Small intestine (tissue), 7 donors: ENCODE data around the gene FAM20C. TPM values are rescaled to one million over a fixed set of nuclear protein-coding genes. Genes with fewer than 3 reads are reported as not detected.

Experiments used
- DNase-seq, 2 donors: peaks; one replicate each; pipeline versions ENCODE4 v3.0.0 to v3.0.0-alpha.2; 2013
- FAIRE-seq: peaks from 2 replicates; lab custom pipeline; 2012; peaks lifted over from hg19 to GRCh38; lab: Jason Lieb, UNC
- H3K27ac ChIP-seq, 3 donors: one replicate each; pipeline ENCODE4 v1.5.1; 2013; ENCODE audit warnings: low read length in 2 of 3, mild to moderate bottlenecking in 2 of 3, control low read depth in 1 of 3, inconsistent platforms in 1 of 3, low read depth in 1 of 3, moderate library complexity in 1 of 3
- H3K27me3 ChIP-seq, 3 donors: one replicate each; pipeline ENCODE4 v1.6.1; 2013; ENCODE audit warnings: low read length in 3 of 3, inconsistent platforms in 1 of 3; ENCODE audit not compliant: control insufficient read depth in 3 of 3, insufficient read depth in 3 of 3
- H3K36me3 ChIP-seq, 3 donors: one replicate each; pipeline ENCODE4 v1.6.1; 2013; ENCODE audit warnings: low read length in 3 of 3, inconsistent platforms in 1 of 3, low read depth in 1 of 3, mild to moderate bottlenecking in 1 of 3, moderate library complexity in 1 of 3; ENCODE audit not compliant: control insufficient read depth in 3 of 3, insufficient read depth in 2 of 3
- H3K4me1 ChIP-seq, 3 donors: one replicate each; pipeline ENCODE4 v1.6.1; 2013; ENCODE audit warnings: low read length in 2 of 3, inconsistent platforms in 1 of 3, low read depth in 1 of 3, mild to moderate bottlenecking in 1 of 3, moderate library complexity in 1 of 3; ENCODE audit not compliant: control insufficient read depth in 3 of 3, insufficient read depth in 2 of 3
- H3K4me3 ChIP-seq, 3 donors: one replicate each; pipeline ENCODE4 v1.5.1; 2013; ENCODE audit warnings: low read length in 3 of 3, control low read depth in 1 of 3, inconsistent platforms in 1 of 3, low read depth in 1 of 3, mild to moderate bottlenecking in 1 of 3, moderate library complexity in 1 of 3
- H3K9me3 ChIP-seq, 2 donors: one replicate each; pipeline ENCODE4 v1.6.1; 2013; ENCODE audit warnings: low read depth in 1 of 2, low read length in 1 of 2; ENCODE audit not compliant: control insufficient read depth in 2 of 2, insufficient read depth in 1 of 2
- WGBS, 3 donors: extraction: QIAGEN DNeasy Blood & Tissue Kit; methylation state at CpG; one replicate each; pipeline ENCODE4 v1.1.7; 2013; 5-methylcytosine and 5-hydroxymethylcytosine counted together
- polyA plus RNA-seq, 4 donors: library from polyadenylated mRNA; stranded (reverse) in 3 of 4; unstranded in 1 of 4; fragments of 200-250 nt in 3 of 4; fragments of 120-200 nt in 1 of 4; gene quantifications; one replicate each; pipeline versions ENCODE4 v1.2.1 to v1.2.3, GENCODE V29; 2013
- donor health status: healthy with polysubstance abuse.
- donor health status: control.
- donor health status: control.
- donor health status: Bipolar disorder and iron deficiency.
- donor health status: healthy.

The FAM20C gene
- polyA plus RNA-seq, 4 donors, result 19.7 to 69.4 (median 32.1) TPM

DNA sequence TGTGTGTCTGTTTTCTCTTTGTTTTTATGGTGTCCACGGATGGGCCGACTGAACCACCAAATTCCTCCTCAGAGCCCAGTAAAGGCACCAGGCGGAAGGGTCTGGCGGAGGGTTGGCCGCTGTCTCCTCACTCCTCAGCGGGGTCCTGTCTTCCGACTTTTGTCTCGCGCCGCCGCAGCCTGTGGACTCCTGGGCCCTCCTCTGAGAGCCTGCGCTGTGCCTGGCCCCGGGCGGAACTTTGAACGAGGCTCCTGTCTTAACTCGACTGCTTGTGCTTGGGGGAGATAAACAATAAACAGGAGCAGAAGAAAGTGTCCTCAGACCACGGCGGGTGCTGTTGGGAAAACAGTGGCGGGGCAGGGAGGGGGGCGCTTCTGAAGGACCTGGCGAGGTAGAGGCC is 2.2 kb upstream of the FAM20C start:
- no peak for FAIRE-seq
- Histone ChIP-seq H3K4me3 (no peak overlapping the region), H3K9me3 (no peaks in the 10 kb centered on the region), H3K27me3 (peaks cover 0 to 3% (median 0%) of the 10 kb centered on the region in 3 donors), H3K27ac (no peak overlapping the region), H3K36me3 (peaks cover 0 to 17% (median 0%) of the 10 kb centered on the region in 3 donors), H3K4me1 (peaks cover 0 to 27% (median 0%) of the 10 kb centered on the region in 3 donors)
- no peak for DNase-seq
- 78 to 91% (median 80%) methylated on average over 19 to 21 of the region's 21 CpGs for WGBS, 3 donors

DNA sequence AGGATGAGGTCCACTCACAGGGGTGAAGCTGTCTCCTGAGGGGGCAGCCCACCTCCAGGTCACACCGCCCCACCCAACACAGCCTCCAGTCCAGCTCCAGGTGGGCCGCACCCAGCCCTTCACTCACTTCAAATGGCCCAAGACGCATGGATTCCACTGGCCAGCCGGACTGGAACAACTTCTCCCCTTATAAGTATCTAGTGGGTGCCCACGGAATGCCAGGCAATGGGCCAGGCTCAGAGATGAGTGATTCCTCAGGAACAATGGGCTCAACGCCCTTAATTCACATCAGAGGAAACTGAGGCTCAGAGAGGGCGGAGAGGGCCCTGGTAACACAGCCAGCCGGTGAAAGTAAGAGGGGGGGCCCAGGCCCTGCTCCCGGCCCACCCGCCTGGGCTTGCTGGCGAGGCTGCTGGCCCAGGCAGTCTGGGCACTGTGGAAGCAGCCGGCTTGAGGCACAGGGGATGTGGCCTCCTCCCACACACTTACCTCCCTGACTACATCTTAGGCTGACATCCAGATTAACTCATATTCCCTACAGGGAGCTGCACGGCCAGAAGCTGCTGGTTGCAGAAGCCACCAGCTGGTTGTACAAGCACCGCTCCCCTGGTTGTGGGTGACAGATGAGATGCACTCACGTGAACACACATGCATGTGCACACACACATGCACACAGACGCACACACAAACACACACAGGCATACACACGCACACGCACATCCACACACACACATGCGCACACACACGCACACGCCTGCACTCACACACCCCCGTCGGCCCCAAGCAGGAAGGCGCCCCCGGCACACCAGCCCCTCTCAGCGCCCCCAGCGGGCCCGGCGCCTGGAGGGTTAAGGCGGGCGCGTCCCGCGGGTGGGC is 1.0 kb upstream of the FAM20C start:
- no peak for FAIRE-seq
- 26 to 37% (median 30%) methylated on average over 25 to 34 of the region's 34 CpGs for WGBS, 3 donors
- Histone ChIP-seq H3K4me3 (peak overlapping the region in 2 of 3 donors; percentile 49 to 84), H3K27ac (peak overlapping the region in 2 of 3 donors; percentile 19 to 76), H3K27me3 (peaks cover 0 to 3% (median 0%) of the 10 kb centered on the region in 3 donors), H3K4me1 (peaks cover 0 to 39% (median 1%) of the 10 kb centered on the region in 3 donors), H3K9me3 (no peaks in the 10 kb centered on the region), H3K36me3 (peaks cover 0 to 29% (median 2%) of the 10 kb centered on the region in 3 donors)
- DNase-seq, result peak in 1 of 2 donors; percentile 69

DNA sequence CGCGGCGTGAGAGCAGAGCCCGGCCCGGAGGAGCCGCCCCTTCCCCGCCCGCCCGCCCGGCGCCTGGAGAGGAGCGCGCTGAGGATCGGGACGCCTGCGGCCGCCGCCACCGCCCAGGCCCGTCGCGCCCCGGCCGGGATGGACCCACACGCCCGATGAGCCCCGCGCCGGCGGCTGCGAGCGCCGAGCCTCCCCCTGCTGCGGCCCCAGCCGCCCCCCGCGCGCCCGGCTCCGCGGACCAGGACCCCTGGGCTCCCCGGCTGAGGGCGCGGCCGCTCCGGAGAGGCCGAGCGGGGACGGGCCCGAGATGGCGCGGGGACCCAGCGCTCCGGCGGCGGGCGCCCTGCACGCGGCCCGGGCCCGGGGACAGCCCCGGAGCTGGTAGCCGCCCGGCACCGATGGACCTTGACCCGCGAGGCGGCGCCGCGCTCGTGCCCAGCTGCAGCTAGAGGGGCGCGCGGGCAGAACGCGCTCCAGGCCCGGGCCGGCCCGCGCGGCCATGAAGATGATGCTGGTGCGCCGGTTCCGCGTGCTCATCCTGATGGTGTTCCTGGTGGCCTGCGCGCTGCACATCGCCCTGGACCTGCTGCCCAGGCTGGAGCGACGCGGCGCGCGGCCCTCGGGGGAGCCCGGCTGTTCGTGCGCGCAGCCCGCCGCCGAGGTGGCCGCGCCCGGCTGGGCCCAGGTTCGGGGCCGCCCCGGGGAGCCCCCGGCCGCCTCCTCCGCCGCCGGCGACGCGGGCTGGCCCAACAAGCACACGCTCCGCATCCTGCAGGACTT is 520 bp downstream of the FAM20C start:
- H3K4me1 ChIP-seq, result peaks cover 0 to 53% (median 2%) of the 10 kb centered on the region in 3 donors
- H3K27ac ChIP-seq, result peak overlapping the region in 2 of 3 donors; percentile 39 to 60
- WGBS, 3 donors, result 0 to 1% (median 1%) methylated on average over 52 to 119 of the region's 119 CpGs

DNA sequence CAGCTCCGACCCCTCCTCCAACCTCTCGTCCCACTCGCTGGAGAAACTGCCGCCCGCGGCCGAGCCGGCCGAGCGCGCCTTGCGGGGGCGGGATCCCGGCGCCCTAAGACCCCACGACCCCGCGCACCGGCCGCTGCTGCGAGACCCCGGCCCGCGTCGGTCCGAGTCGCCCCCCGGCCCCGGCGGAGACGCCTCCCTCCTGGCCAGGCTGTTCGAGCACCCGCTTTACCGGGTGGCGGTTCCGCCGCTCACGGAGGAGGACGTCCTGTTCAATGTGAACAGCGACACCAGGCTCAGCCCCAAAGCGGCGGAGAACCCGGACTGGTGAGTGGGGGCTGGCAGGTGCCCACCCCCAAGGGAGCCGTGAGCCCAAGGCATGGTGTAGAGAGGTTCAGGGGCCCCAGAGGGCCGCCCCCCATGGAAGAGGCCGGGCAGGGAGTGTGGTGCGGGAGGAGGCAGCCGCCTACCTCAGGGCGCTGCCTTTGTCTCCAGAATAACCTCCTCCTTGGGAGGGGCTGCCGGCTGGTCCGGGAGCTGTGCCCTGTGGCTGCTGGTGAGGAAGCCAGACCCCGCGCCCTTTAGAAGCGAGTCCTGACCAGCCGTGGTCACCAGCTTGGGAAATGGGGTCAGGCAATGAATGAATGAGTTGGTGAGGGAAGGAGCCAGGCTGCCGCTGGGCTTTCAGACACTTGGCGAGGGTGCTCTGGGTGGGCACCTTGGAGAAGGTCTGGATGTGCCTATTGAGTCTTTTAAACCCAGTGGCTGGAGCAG is 1.3 kb downstream of the FAM20C start:
- peak overlapping the region in 2 of 3 donors; percentile 39 to 68 for H3K27ac ChIP-seq
- H3K27me3 ChIP-seq, result peaks cover 0 to 3% (median 0%) of the 10 kb centered on the region in 3 donors
- no peaks in the 10 kb centered on the region for H3K9me3 ChIP-seq
- FAIRE-seq (no peak), DNase-seq (peak; percentile 27 to 54)
- 3 to 4% (median 3%) methylated on average over 38 to 57 of the region's 57 CpGs for WGBS, 3 donors
- H3K36me3 ChIP-seq, result peaks cover 2 to 52% (median 6%) of the 10 kb centered on the region in 3 donors
- H3K4me1 ChIP-seq, result peaks cover 0 to 48% (median 2%) of the 10 kb centered on the region in 3 donors
- peak overlapping the region; percentile 38 to 85 (median 84) for H3K4me3 ChIP-seq

More for the DNA sequence above, 520 bp downstream of the FAM20C start:
- peaks cover 2 to 44% (median 3%) of the 10 kb centered on the region in 3 donors for H3K36me3 ChIP-seq
- H3K9me3 ChIP-seq, result no peaks in the 10 kb centered on the region
- H3K27me3 ChIP-seq, result peaks cover 0 to 3% (median 0%) of the 10 kb centered on the region in 3 donors
- peak; percentile 60 to 85 for DNase-seq
- no peak for FAIRE-seq
- peak overlapping the region; percentile 38 to 85 (median 84) for H3K4me3 ChIP-seq

DNA sequence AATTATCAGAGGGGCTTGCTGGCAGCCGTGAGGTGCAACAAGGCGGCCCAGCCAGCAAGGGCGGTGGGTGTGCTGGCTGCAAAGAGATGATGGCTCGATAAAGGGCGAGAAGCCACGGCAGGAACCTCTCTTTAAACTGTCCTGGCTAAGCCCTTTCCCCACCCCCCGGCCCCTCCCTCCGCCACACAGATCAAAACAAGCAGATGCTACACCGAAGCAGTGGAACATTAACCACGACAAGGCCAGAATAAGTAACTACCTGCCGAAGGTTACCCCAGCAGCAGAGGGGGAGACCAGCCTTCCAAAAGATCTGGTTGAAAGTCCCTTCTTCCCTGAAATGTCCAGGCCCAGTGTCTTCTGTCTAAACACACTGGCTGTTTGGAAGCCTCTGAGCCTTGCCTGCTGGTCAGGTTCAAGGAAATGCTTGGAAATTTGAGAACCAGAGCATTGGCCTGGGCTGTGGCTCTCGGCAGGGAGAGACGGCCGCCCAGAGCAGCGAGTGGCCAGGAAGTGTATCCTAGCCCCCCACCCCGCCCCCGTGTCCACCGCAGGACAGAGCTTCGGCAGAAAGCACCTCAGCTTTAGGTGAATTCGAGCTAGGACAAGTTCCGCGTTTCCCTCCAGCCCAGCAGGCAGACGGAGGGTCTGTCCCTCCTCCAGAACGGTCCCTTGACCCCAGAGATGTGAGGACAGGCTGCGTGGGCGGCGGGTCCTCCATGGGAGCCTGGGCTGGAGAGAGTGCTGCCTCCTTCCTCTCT is 2.1 kb downstream of the FAM20C start:
- DNase-seq (peak; percentile 42 to 73), FAIRE-seq (no peak)
- H3K27ac ChIP-seq, result peak overlapping the region in 2 of 3 donors; percentile 9 to 68
- H3K27me3 ChIP-seq, result peaks cover 0 to 3% (median 0%) of the 10 kb centered on the region in 3 donors
- H3K4me3 ChIP-seq, result peak overlapping the region; percentile 38 to 85 (median 84)
- H3K9me3 ChIP-seq, result no peaks in the 10 kb centered on the region
- peaks cover 2 to 60% (median 6%) of the 10 kb centered on the region in 3 donors for H3K36me3 ChIP-seq
- 22 to 42% (median 40%) methylated on average over 27 of the region's 27 CpGs for WGBS, 3 donors
- peaks cover 0 to 48% (median 2%) of the 10 kb centered on the region in 3 donors for H3K4me1 ChIP-seq

DNA sequence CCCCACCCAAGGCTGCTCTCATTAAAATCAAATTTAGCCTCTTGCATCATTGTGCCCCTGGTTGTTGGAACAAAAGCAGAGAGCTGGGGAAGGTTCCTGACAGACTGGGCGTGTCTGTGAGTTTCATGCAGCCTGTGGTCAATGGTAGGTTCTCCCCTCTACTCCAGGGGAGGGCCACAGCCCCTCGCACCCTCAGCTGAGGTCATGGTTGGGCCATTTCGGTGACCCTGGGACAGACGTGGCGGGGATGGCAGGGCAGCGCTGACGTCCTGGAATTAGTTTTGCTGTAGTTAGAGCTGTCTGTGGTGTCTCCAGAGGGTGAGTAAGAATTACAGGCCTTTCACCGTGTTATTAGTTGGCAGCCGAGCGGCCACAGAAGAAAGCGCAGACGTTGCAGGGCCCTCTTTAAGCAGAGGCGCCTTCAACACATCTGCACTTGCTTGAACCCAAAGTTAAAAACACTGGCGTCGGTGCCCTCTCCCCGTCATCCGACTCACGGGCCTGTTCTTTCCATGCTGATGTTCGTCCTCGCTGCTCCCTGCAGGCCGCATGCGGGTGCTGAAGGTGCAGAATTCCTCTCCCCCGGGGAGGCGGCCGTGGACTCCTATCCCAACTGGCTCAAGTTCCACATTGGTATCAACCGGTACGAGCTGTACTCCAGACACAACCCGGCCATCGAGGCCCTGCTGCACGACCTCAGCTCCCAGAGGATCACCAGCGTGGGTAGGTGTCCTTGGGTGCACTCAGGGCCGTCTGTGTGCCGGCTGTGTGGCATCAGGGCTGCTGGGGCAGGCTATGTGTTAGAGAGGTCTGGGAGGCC is 2.8 kb downstream of the FAM20C start:
- peak overlapping the region in 2 of 3 donors; percentile 84 to 85 for H3K4me3 ChIP-seq
- no peaks in the 10 kb centered on the region for H3K9me3 ChIP-seq
- H3K4me1 ChIP-seq, result peaks cover 0 to 48% (median 2%) of the 10 kb centered on the region in 3 donors
- H3K36me3 ChIP-seq, result peaks cover 6 to 65% (median 7%) of the 10 kb centered on the region in 3 donors
- peaks cover 0 to 1% (median 0%) of the 10 kb centered on the region in 3 donors for H3K27me3 ChIP-seq
- DNase-seq (no peak), FAIRE-seq (no peak)
- 78 to 81% (median 78%) methylated on average over 33 of the region's 33 CpGs for WGBS, 3 donors
- no peak overlapping the region for H3K27ac ChIP-seq

DNA sequence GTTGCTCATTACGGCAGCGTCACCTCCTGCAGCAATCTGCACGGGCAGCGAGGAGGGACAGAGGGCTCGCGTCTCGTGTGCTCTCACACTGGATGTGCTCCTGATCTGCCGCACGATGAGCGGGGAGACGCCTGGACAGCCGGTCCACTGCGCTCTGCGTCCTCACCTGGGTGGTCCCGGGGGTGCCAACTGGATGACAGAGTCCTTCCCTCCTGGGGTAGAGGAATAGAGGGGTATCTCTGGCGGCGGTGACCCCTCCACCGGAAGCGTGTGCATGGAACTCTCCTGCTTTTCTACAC is 3.4 kb downstream of the FAM20C start:
- no peak overlapping the region for H3K27ac ChIP-seq
- no peak overlapping the region for H3K4me3 ChIP-seq
- 90 to 98% (median 92%) methylated on average over 19 of the region's 19 CpGs for WGBS, 3 donors
- FAIRE-seq, result no peak
- H3K9me3 ChIP-seq, result no peaks in the 10 kb centered on the region
- H3K36me3 ChIP-seq, result peaks cover 6 to 71% (median 7%) of the 10 kb centered on the region in 3 donors
- no peak for DNase-seq
- no peaks in the 10 kb centered on the region for H3K27me3 ChIP-seq
- H3K4me1 ChIP-seq, result peaks cover 0 to 43% (median 2%) of the 10 kb centered on the region in 3 donors
